H1 (cell line): ENCODE measurements around the gene FBP1. TPM values are rescaled to one million over a fixed set of nuclear protein-coding genes. Genes with fewer than 3 reads are reported as not detected.
A peak's percentile ranks its signal among the peaks of the same experiment; 100 is the strongest.

Source experiments
- CTCF ChIA-PET: fragments of 300-600 bp; sonication (Branson Sonifier 250); formaldehyde crosslinking; loops from one replicate; lab custom pipeline; 2021; ENCODE audit not compliant: partially characterized antibody; lab: Charles Lee
- POLR2A ChIA-PET: fragments of 300-600 bp; sonication (Branson Sonifier 250); formaldehyde crosslinking; loops from one replicate; lab custom pipeline; 2021; ENCODE audit warnings: inconsistent platforms; ENCODE audit not compliant: partially characterized antibody; lab: Charles Lee
- DNase-seq, 2 experiments: peaks; one replicate each; pipeline versions ENCODE4 v3.0.0 to v3.0.0-alpha.2; 2010 to 2022; ENCODE audit warnings: low spot score in 2 of 2, low read depth in 1 of 2, mixed read lengths in 1 of 2
- FAIRE-seq: peaks from 2 replicates; lab custom pipeline; 2011; peaks lifted over from hg19 to GRCh38; lab: Jason Lieb, UNC
- H2AFZ ChIP-seq: 2 replicates; pipeline ENCODE4 v1.8.1; 2012; ENCODE audit warnings: low read length, inconsistent platforms
- H2AK5ac ChIP-seq: 2 replicates; pipeline ENCODE4 v1.6.1; 2013; ENCODE audit warnings: low read depth, low read length
- H2BK120ac ChIP-seq: replicated peaks from 2 replicates; pipeline ENCODE3; 2013; ENCODE audit warnings: low read depth, low read length, inconsistent platforms
- H2BK12ac ChIP-seq: 2 replicates; pipeline ENCODE4 v1.6.1; 2013; ENCODE audit warnings: low read depth, low read length
- H2BK15ac ChIP-seq: 2 replicates; pipeline ENCODE4 v1.6.1; 2013; ENCODE audit warnings: low read length
- H2BK20ac ChIP-seq: 2 replicates; pipeline ENCODE4 v1.6.1; 2013; ENCODE audit warnings: low read length
- H2BK5ac ChIP-seq: 2 replicates; pipeline ENCODE4 v1.6.1; 2013; ENCODE audit warnings: low read depth, low read length
- H3K14ac ChIP-seq: 2 replicates; pipeline ENCODE4 v1.6.1; 2013; ENCODE audit warnings: inconsistent platforms; ENCODE audit not compliant: insufficient read length
- H3K18ac ChIP-seq: 2 replicates; pipeline ENCODE4 v1.6.1; 2013; ENCODE audit warnings: low read length; ENCODE audit errors: extremely low read depth
- H3K23ac ChIP-seq: 2 replicates; pipeline ENCODE4 v1.6.1; 2013; ENCODE audit warnings: inconsistent platforms; ENCODE audit not compliant: insufficient read length
- H3K23me2 ChIP-seq: 2 replicates; pipeline ENCODE4 v1.6.1; 2013; ENCODE audit warnings: low read depth, low read length
- H3K27ac ChIP-seq: 2 replicates; pipeline ENCODE4 v1.6.1; 2011; ENCODE audit warnings: low read depth, low read length, inconsistent platforms
- H3K27me3 ChIP-seq, 4 experiments: replicated peaks in 1 of 4; 1 replicate in 1 of 4; 2 replicates in 3 of 4; pipeline versions ENCODE4 v1.6.1 to v1.8.1; 2011 to 2013; ENCODE audit warnings: low read length in 3 of 4, mild to moderate bottlenecking in 3 of 4, inconsistent platforms in 2 of 4, mixed read lengths in 2 of 4, moderate library complexity in 1 of 4; ENCODE audit not compliant: control insufficient read depth in 3 of 4, insufficient read depth in 3 of 4; ENCODE audit errors: extremely low read depth in 1 of 4
- H3K36me3 ChIP-seq, 4 experiments: 2 replicates each; pipeline versions ENCODE4 v1.6.1 to v1.8.1; 2011 to 2013; ENCODE audit warnings: mild to moderate bottlenecking in 4 of 4, low read length in 3 of 4, moderate library complexity in 2 of 4, control low read depth in 1 of 4, inconsistent platforms in 1 of 4; ENCODE audit not compliant: insufficient read depth in 4 of 4, control insufficient read depth in 2 of 4
- H3K4ac ChIP-seq: replicated peaks from 2 replicates; pipeline ENCODE3; 2013; ENCODE audit warnings: low read length, low read depth, mixed read lengths, inconsistent platforms; ENCODE audit not compliant: insufficient read length
- H3K4me1 ChIP-seq, 4 experiments: replicated peaks in 1 of 4; 1 replicate in 1 of 4; 2 replicates in 3 of 4; pipeline versions ENCODE4 v1.6.1 to v1.8.1; 2011 to 2013; ENCODE audit warnings: low read length in 3 of 4, inconsistent platforms in 2 of 4, mixed read lengths in 1 of 4; ENCODE audit not compliant: insufficient read depth in 4 of 4, control insufficient read depth in 3 of 4
- H3K4me2 ChIP-seq, 2 experiments: 2 replicates each; pipeline versions ENCODE4 v1.6.1 to v1.8.1; 2011 to 2013; ENCODE audit warnings: low read depth in 2 of 2, low read length in 2 of 2, control low read depth in 1 of 2, inconsistent platforms in 1 of 2, mild to moderate bottlenecking in 1 of 2; ENCODE audit not compliant: insufficient read depth in 1 of 2
- H3K4me3 ChIP-seq, 4 experiments: fragments of 200-600, 300-600 bp in 1 of 4; sonication (generic), shearing (Covaris generic), sonication (Bioruptor Twin) in 1 of 4; 2 replicates each; pipeline versions ENCODE4 v1.5.1 to v1.8.1; 2011 to 2016; ENCODE audit warnings: low read length in 4 of 4, low read depth in 3 of 4, control low read depth in 2 of 4, inconsistent platforms in 2 of 4, mild to moderate bottlenecking in 2 of 4, mixed read lengths in 1 of 4, moderate library complexity in 1 of 4; ENCODE audit not compliant: insufficient read depth in 2 of 4; ENCODE audit errors: extremely low read depth in 1 of 4
- H3K56ac ChIP-seq: replicated peaks from 2 replicates; pipeline ENCODE3; 2013; ENCODE audit warnings: low read depth, mild to moderate bottlenecking, mixed read lengths, low read length, inconsistent platforms; ENCODE audit not compliant: insufficient read length
- H3K79me1 ChIP-seq: 2 replicates; pipeline ENCODE4 v1.6.1; 2013; ENCODE audit warnings: low read depth, low read length, control low read depth
- H3K79me2 ChIP-seq, 2 experiments: 2 replicates each; pipeline versions ENCODE4 v1.6.1 to v1.8.1; 2012 to 2013; ENCODE audit warnings: low read length in 2 of 2, mild to moderate bottlenecking in 2 of 2, inconsistent platforms in 1 of 2; ENCODE audit not compliant: insufficient read depth in 2 of 2, control insufficient read depth in 1 of 2
- H3K9ac ChIP-seq, 4 experiments: replicated peaks in 1 of 4; 1 replicate in 1 of 4; 2 replicates in 3 of 4; pipeline versions ENCODE4 v1.6.1 to v1.8.1; 2011 to 2013; ENCODE audit warnings: low read depth in 3 of 4, low read length in 3 of 4, control low read depth in 2 of 4, mild to moderate bottlenecking in 2 of 4, moderate library complexity in 2 of 4, inconsistent platforms in 1 of 4; ENCODE audit errors: extremely low read depth in 1 of 4
- H3K9me3 ChIP-seq, 2 experiments: 2 replicates each; pipeline versions ENCODE4 v1.6.1 to v1.8.1; 2012 to 2013; ENCODE audit warnings: mild to moderate bottlenecking in 2 of 2, moderate library complexity in 2 of 2, control low read depth in 1 of 2, inconsistent platforms in 1 of 2, low read depth in 1 of 2, low read length in 1 of 2, mixed read lengths in 1 of 2; ENCODE audit not compliant: insufficient read depth in 2 of 2
- H4K20me1 ChIP-seq, 2 experiments: replicated peaks in 1 of 2; 2 replicates each; pipeline versions ENCODE3 to v1.8.1; 2011 to 2013; ENCODE audit warnings: inconsistent platforms in 2 of 2, low read length in 2 of 2, mild to moderate bottlenecking in 1 of 2; ENCODE audit not compliant: insufficient read depth in 2 of 2, control insufficient read depth in 1 of 2
- H4K5ac ChIP-seq: 2 replicates; pipeline ENCODE4 v1.6.1; 2013; ENCODE audit warnings: low read length, low read depth, mixed read lengths, inconsistent platforms; ENCODE audit not compliant: insufficient read length
- H4K8ac ChIP-seq: 2 replicates; pipeline ENCODE4 v1.8.0; 2013; ENCODE audit warnings: mild to moderate bottlenecking, moderate library complexity, low read length, inconsistent platforms; ENCODE audit not compliant: insufficient read depth; ENCODE audit errors: extremely low read depth
- H4K91ac ChIP-seq: replicated peaks from 2 replicates; pipeline ENCODE3; 2013; ENCODE audit warnings: low read length, mixed read lengths, inconsistent platforms; ENCODE audit not compliant: insufficient read length
- CHD2 ChIP-seq: IDR thresholded peaks from 2 replicates; pipeline ENCODE4 v1.6.1; 2012; ENCODE audit warnings: low read length, improper control_type of control experiment
- EGR1 ChIP-seq: IDR thresholded peaks from 2 replicates; pipeline ENCODE4 v1.6.1; 2011; ENCODE audit warnings: low read depth, low read length, borderline replicate concordance
- JUN ChIP-seq: IDR thresholded peaks from 2 replicates; pipeline ENCODE4 v1.6.1; 2011; ENCODE audit warnings: low read depth, mild to moderate bottlenecking, improper control_type of control experiment, low read length
- PHF8 ChIP-seq: fragments of 200-600 bp; sonication (generic); conservative IDR thresholded peaks from 2 replicates; pipeline ENCODE4 v1.7.1; 2012; ENCODE audit warnings: low read depth, mild to moderate bottlenecking, inconsistent platforms, low read length, moderate library complexity
- RAD21 ChIP-seq, 2 experiments: IDR thresholded peaks in 1 of 2; conservative IDR thresholded peaks in 1 of 2; 2 replicates each; pipeline ENCODE4 v1.6.1; 2011; ENCODE audit warnings: low read depth in 2 of 2, low read length in 2 of 2, improper control_type of control experiment in 1 of 2, inconsistent platforms in 1 of 2, mild to moderate bottlenecking in 1 of 2, moderate library complexity in 1 of 2
- SIX5 ChIP-seq: IDR thresholded peaks from 2 replicates; pipeline ENCODE4 v1.6.1; 2011; ENCODE audit warnings: mild to moderate bottlenecking, low read depth, low read length
- WGBS, 2 experiments: shearing (Covaris generic) in 1 of 2; methylation state at CpG; one replicate each; pipeline versions ENCODE4 v1.1.6 to v1.1.7; 2013 to 2015; ENCODE audit warnings: low lambda C conversion rate in 2 of 2, mixed read lengths in 2 of 2, inconsistent platforms in 1 of 2, low coverage in 1 of 2, missing lambda C conversion rate in 1 of 2; ENCODE audit not compliant: insufficient replicate concordance in 2 of 2, insufficient coverage in 1 of 2, insufficient read length in 1 of 2; ENCODE audit errors: extremely low coverage in 1 of 2, missing lambda C conversion rate in 1 of 2; 5-methylcytosine and 5-hydroxymethylcytosine counted together
- polyA plus RNA-seq, 7 experiments: library from polyadenylated mRNA; depleted of rRNA in 3 of 7; stranded (reverse) in 5 of 7; unstranded in 2 of 7; fragments of >200 nt in 5 of 7; fragments of 200-250 nt in 2 of 7; gene quantifications; 1 replicate in 5 of 7; 2 replicates in 1 of 7; 4 replicates in 1 of 7; pipeline versions ENCODE4 v1.2.1 to v1.2.3, GENCODE V29; 2011 to 2013; ENCODE audit warnings: missing spikeins in 2 of 7, mixed read lengths in 2 of 7
- total RNA-seq: library from RNA; stranded (reverse); fragmentation: NEBNext Ultra II Directional; extraction: Animal tissue kit (Norgen Biotek cat#: 25700); gene quantifications from 2 replicates; pipeline ENCODE4 v1.2.1, GENCODE V29; 2021
- TF ChIP-seq, protein P1 (sequence below), 3 experiments: IDR thresholded peaks; 1 replicate in 2 of 3; 2 replicates in 1 of 3; pipeline versions ENCODE4 v1.5.1 to v1.6.1; 2011; ENCODE audit warnings: low read length in 3 of 3, mild to moderate bottlenecking in 3 of 3, inconsistent platforms in 2 of 3, low read depth in 1 of 3, moderate library complexity in 1 of 3; ENCODE audit not compliant: insufficient read depth in 1 of 3; ENCODE audit errors: control extremely low read depth in 1 of 3

Gene FBP1
- total and polyA plus RNA-seq, 2 of the 8 experiments (the other 6 are each of a cell fraction or from before 2014, with no cell fraction given), result 1.0 to 4.1 TPM

DNA sequence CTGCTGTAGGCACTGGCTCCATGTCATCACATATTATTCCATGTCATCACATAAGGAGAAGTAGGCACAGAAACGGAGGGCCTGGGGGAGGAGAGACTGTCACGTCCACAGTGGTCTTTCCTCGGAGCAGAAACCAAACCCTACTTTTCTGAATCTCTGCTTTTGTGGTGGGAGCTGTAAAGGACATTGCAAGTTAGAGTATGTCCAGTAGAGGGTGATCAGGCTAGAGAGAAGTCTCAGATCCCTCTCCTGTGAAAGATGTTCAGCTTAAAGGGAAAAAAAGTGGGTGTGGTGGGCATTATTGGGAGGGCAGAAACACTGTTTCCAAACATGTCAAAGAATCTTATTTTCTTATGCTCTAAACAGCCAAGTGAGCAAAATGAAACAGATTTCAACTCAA lies 26.3 kb downstream of the FBP1 start:
- H3K23me2 ChIP-seq, result no peaks in the 10 kb centered on the region
- DNase-seq (no peak), FAIRE-seq (no peak)
- H3K4ac ChIP-seq, result no peak overlapping the region
- H3K4me2 ChIP-seq, result no peak overlapping the region
- H3K27ac ChIP-seq, result no peak overlapping the region
- no peak overlapping the region for H3K56ac ChIP-seq
- H4K8ac ChIP-seq, result no peak overlapping the region
- H2BK12ac ChIP-seq, result no peak overlapping the region
- H3K23ac ChIP-seq, result no peak overlapping the region
- H3K4me1 ChIP-seq, result peaks cover 0 to 8% (median 2%) of the 10 kb centered on the region in 4 experiments; a peak in 3 of 7 replicates
- H3K18ac ChIP-seq, result no peak overlapping the region
- no peak overlapping the region for H2BK5ac ChIP-seq
- H3K4me3 ChIP-seq, result no peak overlapping the region
- TF ChIP-seq PHF8 (no peak), RAD21 (IDR thresholded peaks at IDR 0.05 in 1 of 2, conservative IDR thresholded peaks at IDR 0.05 in 1 of 2; ENCODE audit: low read depth in 2 of 2, low read length in 2 of 2) (peak; percentile 23 to 47; a peak in 3 of 4 replicates), CHD2 (no peak), JUN (no peak), SIX5 (no peak), EGR1 (no peak)
- TF ChIP-seq, protein P1, sequence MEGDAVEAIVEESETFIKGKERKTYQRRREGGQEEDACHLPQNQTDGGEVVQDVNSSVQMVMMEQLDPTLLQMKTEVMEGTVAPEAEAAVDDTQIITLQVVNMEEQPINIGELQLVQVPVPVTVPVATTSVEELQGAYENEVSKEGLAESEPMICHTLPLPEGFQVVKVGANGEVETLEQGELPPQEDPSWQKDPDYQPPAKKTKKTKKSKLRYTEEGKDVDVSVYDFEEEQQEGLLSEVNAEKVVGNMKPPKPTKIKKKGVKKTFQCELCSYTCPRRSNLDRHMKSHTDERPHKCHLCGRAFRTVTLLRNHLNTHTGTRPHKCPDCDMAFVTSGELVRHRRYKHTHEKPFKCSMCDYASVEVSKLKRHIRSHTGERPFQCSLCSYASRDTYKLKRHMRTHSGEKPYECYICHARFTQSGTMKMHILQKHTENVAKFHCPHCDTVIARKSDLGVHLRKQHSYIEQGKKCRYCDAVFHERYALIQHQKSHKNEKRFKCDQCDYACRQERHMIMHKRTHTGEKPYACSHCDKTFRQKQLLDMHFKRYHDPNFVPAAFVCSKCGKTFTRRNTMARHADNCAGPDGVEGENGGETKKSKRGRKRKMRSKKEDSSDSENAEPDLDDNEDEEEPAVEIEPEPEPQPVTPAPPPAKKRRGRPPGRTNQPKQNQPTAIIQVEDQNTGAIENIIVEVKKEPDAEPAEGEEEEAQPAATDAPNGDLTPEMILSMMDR (IDR thresholded peaks at IDR 0.05; ENCODE audit: control extremely low read depth in 1 of 3, insufficient read depth in 1 of 3, low read depth in 1 of 3, low read length in 3 of 3), result peak in 2 of 3 experiments; percentile 18 to 47; a peak in 2 of 4 replicates
- no peaks in the 10 kb centered on the region for H3K79me2 ChIP-seq
- H3K9me3 ChIP-seq, result no peaks in the 10 kb centered on the region
- no peak overlapping the region for H3K14ac ChIP-seq
- H2AK5ac ChIP-seq, result no peak overlapping the region
- CTCF ChIA-PET, result interaction anchor here (1.1 to 3.8 kb wide), 7 partner anchors 10 to 304 kb away, joined by 3 to 41 read pairs (median 4); no protein-coding TSS in a partner anchor
- no peak overlapping the region for H2BK120ac ChIP-seq
- no peak overlapping the region for H2BK20ac ChIP-seq
- H4K20me1 ChIP-seq, result no peaks in the 10 kb centered on the region
- no peaks in the 10 kb centered on the region for H3K79me1 ChIP-seq
- no peak overlapping the region for H4K5ac ChIP-seq
- no peak overlapping the region for H2BK15ac ChIP-seq
- H3K9ac ChIP-seq, result no peak overlapping the region
- no peaks in the 10 kb centered on the region for H3K36me3 ChIP-seq
- H4K91ac ChIP-seq, result no peak overlapping the region
- 88% methylated on average over 3 of the region's 3 CpGs; no CpG with 5 or more reads in 1 of the 2 experiments for WGBS, 2 experiments
- POLR2A ChIA-PET, result no interaction called here
- H2AFZ ChIP-seq, result no peak overlapping the region
- H3K27me3 ChIP-seq, result no peaks in the 10 kb centered on the region
